Measurements from ENCODE around the gene TMEM132D. TPM values are rescaled to one million over a fixed set of nuclear protein-coding genes. Genes with fewer than 3 reads are reported as not detected.

TMEM132D gene
- total RNA-seq, 1 experiment from 2014 or later: not detected

DNA sequence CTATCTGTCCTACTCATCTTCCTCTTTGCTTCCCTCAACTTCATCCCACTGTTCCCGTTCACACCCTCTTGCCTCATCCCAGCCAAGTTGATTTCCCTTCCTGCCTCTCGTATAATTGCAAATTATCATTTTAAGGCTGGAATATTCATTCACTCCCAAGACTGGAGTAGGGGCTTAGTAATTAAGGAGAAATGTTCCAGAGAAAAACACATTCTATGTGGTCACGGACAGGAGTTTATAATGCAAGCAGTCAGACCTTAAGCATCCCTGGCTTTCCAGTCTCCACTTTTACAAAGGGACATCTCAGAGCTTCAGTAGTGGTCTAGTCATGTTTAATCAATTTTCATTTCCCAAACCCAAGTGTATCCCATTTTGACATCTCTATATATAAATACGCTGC is 54.9 kb downstream of the TMEM132D start:
- H3K4me3 ChIP-seq (ENCODE audit: low read depth, low read length, poor library complexity, severe bottlenecking): no peak overlapping the region
- no TSS peak for BruUV-seq (replicated peaks)

DNA sequence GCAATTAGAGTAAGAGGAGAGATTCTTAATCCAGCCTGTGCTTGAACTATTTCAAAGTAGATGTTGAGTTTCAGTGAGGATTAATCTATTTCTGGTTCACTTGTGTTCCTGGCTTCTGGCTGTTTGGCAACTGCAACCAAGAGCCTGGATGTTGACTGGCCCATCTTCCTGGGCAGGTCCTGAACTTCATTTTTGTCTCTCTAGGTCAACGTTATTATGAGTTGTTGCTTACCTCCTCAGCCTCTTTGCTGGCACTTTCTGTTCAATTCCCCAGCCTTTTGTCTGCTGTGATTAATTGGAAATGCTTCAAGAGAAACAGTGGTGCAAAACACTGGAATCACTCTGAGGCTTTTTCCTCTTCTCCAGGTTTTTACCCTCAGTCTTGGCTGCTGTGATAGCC is 56.8 kb downstream of the TMEM132D start:
- TF ChIP-seq EZH2 (IDR thresholded peaks at IDR 0.05; ENCODE audit: borderline replicate concordance, low read depth, low read length, poor library complexity, severe bottlenecking): no peak
- no peak for TF ChIP-seq CTCF (conservative IDR thresholded peaks at IDR 0.05; ENCODE audit: low read depth, low read length)
- DNase-seq (ENCODE audit: low spot score): no peak
- intact Hi-C loops (cut with micrococcal nuclease; ENCODE audit: unreplicated experiment): no loop called here
- no peaks in the 10 kb centered on the region for H3K9me3 ChIP-seq (ENCODE audit: low read depth, low read length, poor library complexity, severe bottlenecking)
- H3K27me3 ChIP-seq (replicated peaks; ENCODE audit: insufficient read depth, low read depth, low read length, poor library complexity): no peaks in the 10 kb centered on the region
- ChIA-PET POLR2A (ENCODE audit: low non-redundant PET) (no interaction called here), CTCF (no interaction called here)
- H3K4me1 ChIP-seq (ENCODE audit: insufficient read depth, low read length, poor library complexity, severe bottlenecking): no peaks in the 10 kb centered on the region
- BruUV-seq (replicated peaks): no TSS peak
- H3K27ac ChIP-seq (ENCODE audit: low read depth, low read length, poor library complexity, severe bottlenecking): no peak overlapping the region
- H3K4me3 ChIP-seq (ENCODE audit: low read depth, low read length, poor library complexity, severe bottlenecking): no peak overlapping the region
- no peaks in the 10 kb centered on the region for H3K36me3 ChIP-seq (ENCODE audit: insufficient read depth, low read length, poor library complexity, severe bottlenecking)

More for the DNA sequence above, 54.9 kb downstream of the TMEM132D start:
- Histone ChIP-seq H3K9me3 (ENCODE audit: low read depth, low read length, poor library complexity, severe bottlenecking) (peaks cover under 1% of the 10 kb centered on the region), H3K36me3 (ENCODE audit: insufficient read depth, low read length, poor library complexity, severe bottlenecking) (no peaks in the 10 kb centered on the region), H3K27me3 (replicated peaks; ENCODE audit: insufficient read depth, low read depth, low read length, poor library complexity) (no peaks in the 10 kb centered on the region), H3K27ac (ENCODE audit: low read depth, low read length, poor library complexity, severe bottlenecking) (no peak overlapping the region), H3K4me1 (ENCODE audit: insufficient read depth, low read length, poor library complexity, severe bottlenecking) (no peaks in the 10 kb centered on the region)
- intact Hi-C loops (cut with micrococcal nuclease; ENCODE audit: unreplicated experiment): no loop called here
- ChIA-PET POLR2A (ENCODE audit: low non-redundant PET) (no interaction called here), CTCF (no interaction called here)
- DNase-seq (ENCODE audit: low spot score): no peak
- TF ChIP-seq CTCF (conservative IDR thresholded peaks at IDR 0.05; ENCODE audit: low read depth, low read length): no peak
- no peak for TF ChIP-seq EZH2 (IDR thresholded peaks at IDR 0.05; ENCODE audit: borderline replicate concordance, low read depth, low read length, poor library complexity, severe bottlenecking)

DNA sequence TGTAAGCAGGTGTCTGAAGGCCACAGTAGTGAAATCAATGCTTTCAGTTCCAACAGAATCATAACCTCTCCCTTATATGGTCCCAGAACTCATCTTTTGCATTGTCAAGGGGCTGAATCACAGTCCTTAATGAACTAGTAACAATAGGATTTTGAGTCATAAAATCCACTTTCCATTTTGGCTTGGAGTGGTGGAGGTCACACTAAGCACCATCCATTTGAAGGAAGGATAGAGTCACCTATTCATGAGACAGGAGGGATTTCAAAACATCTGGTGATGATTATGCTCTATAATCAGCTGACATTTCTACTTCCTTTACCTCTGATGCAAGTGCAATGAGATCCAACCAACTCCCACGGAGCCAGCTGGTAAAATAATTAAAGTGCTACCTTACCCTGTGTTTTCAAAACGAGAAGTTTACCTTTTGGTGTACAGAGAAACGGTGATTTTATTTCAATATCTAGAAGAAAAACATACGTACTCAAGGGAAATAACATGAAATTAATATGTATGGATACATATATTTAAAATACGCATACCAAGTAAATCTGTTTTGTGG is 59.1 kb downstream of the TMEM132D start:
- intact Hi-C loops (cut with micrococcal nuclease; ENCODE audit: unreplicated experiment): no loop called here
- no TSS peak for BruUV-seq (replicated peaks)
- Histone ChIP-seq H3K27me3 (replicated peaks; ENCODE audit: insufficient read depth, low read depth, low read length, poor library complexity) (no peaks in the 10 kb centered on the region), H3K27ac (ENCODE audit: low read depth, low read length, poor library complexity, severe bottlenecking) (no peak overlapping the region), H3K4me3 (ENCODE audit: low read depth, low read length, poor library complexity, severe bottlenecking) (no peak overlapping the region), H3K4me1 (ENCODE audit: insufficient read depth, low read length, poor library complexity, severe bottlenecking) (no peaks in the 10 kb centered on the region), H3K9me3 (ENCODE audit: low read depth, low read length, poor library complexity, severe bottlenecking) (no peaks in the 10 kb centered on the region), H3K36me3 (ENCODE audit: insufficient read depth, low read length, poor library complexity, severe bottlenecking) (no peaks in the 10 kb centered on the region)
- DNase-seq (ENCODE audit: low spot score): no peak
- CTCF ChIA-PET: no interaction called here
- POLR2A ChIA-PET (ENCODE audit: low non-redundant PET): no interaction called here
- no peak for TF ChIP-seq CTCF (conservative IDR thresholded peaks at IDR 0.05; ENCODE audit: low read depth, low read length)
- TF ChIP-seq EZH2 (IDR thresholded peaks at IDR 0.05; ENCODE audit: borderline replicate concordance, low read depth, low read length, poor library complexity, severe bottlenecking): no peak
